ENCODE data around the gene RBPJ. TPM values are rescaled to one million over a fixed set of nuclear protein-coding genes. Genes with fewer than 3 reads are reported as not detected.

The RBPJ gene
- total RNA-seq, 2 donors from 2014 or later = 32.7 to 37.9 TPM

DNA sequence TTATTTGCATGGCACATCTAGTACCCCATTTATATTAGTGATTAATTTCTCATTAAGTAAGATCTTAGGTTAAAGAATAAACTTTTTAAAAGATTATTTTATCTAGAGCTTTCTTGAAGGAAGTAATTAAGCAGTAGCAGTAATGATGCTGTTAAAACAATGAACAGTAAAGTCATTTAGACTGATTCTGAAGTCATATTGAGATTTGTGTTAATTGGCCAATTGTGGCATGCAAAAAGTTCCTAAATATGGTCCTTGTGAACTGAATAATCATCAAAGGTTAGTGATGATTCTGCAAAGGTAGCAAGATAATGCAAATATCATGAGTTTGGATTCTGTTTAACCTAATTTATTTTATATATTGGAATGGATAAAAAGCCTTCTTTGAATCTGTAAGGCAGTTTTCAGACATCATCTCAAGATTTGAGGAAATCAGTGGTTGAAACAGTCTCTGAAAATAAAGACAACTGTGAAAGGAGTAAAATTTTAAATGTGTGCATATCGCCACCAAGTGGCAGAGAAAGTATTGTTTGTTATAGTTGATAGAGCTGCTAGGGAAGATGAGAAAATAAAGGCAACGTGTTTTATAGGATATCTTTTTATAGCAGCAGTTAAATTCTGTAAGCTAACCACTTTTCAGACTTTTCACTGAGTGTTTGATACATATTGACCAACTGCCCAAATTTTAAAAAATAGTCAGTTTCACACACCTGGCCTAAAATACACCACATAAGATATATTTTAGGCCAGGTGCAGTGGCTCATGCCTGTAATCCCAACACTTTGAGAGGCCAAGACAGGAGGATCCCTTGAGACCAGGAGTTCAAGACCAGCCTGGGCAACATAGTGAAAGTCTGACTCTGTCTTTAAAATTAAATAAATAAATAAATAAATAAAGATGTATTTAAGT, 89.8 kb downstream of the RBPJ start:
- peak; percentile 45 for ATAC-seq
- peaks cover 22% of the 10 kb centered on the region for H3K4me1 ChIP-seq
- peak in 2 of 4 donors; percentile 29 to 59 for DNase-seq
- no peak for TF ChIP-seq POLR2A (IDR thresholded peaks at IDR 0.05)
- TF ChIP-seq, protein P1, sequence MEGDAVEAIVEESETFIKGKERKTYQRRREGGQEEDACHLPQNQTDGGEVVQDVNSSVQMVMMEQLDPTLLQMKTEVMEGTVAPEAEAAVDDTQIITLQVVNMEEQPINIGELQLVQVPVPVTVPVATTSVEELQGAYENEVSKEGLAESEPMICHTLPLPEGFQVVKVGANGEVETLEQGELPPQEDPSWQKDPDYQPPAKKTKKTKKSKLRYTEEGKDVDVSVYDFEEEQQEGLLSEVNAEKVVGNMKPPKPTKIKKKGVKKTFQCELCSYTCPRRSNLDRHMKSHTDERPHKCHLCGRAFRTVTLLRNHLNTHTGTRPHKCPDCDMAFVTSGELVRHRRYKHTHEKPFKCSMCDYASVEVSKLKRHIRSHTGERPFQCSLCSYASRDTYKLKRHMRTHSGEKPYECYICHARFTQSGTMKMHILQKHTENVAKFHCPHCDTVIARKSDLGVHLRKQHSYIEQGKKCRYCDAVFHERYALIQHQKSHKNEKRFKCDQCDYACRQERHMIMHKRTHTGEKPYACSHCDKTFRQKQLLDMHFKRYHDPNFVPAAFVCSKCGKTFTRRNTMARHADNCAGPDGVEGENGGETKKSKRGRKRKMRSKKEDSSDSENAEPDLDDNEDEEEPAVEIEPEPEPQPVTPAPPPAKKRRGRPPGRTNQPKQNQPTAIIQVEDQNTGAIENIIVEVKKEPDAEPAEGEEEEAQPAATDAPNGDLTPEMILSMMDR (IDR thresholded peaks at IDR 0.05) = peak; percentile 12 to 76 (median 71)
- no peak overlapping the region for H3K27ac ChIP-seq
- no peak overlapping the region for H3K4me3 ChIP-seq
- peaks cover 0 to 2% of the 10 kb centered on the region in 2 donors for H3K36me3 ChIP-seq (replicated peaks in 1 of 2; ENCODE audit: insufficient read depth in 1 of 2, low read depth in 2 of 2)
- 3% methylated on average over 2 of the region's 2 CpGs for WGBS, 2 donors
- intact Hi-C loops (cut with DNase I) = loop anchor here (10.0 kb wide), 1 partner anchor 416 kb away; no protein-coding TSS in a partner anchor
- H3K9me3 ChIP-seq = peaks cover 0 to 7% (median 0%) of the 10 kb centered on the region in 3 donors
- H3K27me3 ChIP-seq = no peaks in the 10 kb centered on the region

DNA sequence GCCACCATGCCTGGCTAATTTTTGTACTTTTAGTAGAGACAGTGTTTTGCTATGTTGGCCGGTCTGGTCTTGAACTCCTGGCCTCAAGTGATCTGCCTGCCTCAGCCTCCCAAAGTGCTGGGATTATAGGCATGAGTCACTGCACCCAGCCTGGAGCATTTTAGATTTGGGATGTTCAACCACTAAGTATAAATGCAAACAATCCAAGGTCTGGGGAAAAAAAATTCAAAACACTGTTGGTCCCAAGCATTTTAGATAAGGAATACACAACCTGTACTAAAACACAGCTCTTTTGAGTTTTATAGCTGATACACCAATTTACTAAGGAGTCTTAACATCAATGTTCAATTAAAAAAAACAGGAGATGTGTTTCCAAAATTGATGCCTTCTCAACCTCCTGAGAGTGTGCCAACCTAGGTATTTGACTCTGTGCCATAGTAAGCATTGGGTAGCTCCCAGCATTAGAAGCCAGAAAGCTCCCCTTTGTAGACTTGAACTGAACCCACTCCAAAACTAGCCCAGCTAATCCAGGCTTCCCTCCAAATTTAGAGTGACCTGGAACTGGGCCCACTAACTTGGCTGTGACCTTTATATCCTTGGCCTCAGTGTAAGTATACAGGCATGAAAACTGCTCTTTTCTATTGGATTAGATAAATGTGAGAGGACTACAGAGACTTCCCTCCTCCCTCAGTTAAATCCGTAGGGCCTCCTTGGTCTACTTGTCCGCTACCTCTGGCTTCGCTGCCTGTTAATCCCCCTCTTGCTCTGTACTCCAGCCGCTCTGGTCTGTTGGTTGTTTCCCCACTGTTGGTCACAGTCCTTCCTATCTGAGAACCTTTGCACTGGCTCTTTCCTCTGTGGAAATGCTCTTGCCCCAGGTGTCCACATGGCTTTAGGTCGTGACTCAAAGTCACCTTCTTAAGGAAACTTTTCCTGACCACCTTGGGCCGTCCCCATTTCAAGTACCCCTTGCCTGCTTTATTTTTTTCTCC, 91.9 kb downstream of the RBPJ start:
- Histone ChIP-seq H3K27ac (peak overlapping the region in 3 of 4 donors; percentile 11 to 57 (median 43)), H3K4me3 (no peak overlapping the region), H3K9me3 (no peaks in the 10 kb centered on the region), H3K27me3 (no peaks in the 10 kb centered on the region), H3K36me3 (replicated peaks in 1 of 2; ENCODE audit: insufficient read depth in 1 of 2, low read depth in 2 of 2) (peaks cover 0 to 2% of the 10 kb centered on the region in 2 donors), H3K4me1 (peaks cover 22% of the 10 kb centered on the region)
- ATAC-seq (peak; percentile 79), DNase-seq (peak; percentile 68 to 81 (median 80))
- 34 to 44% methylated on average over 7 of the region's 7 CpGs for WGBS, 2 donors
- TF ChIP-seq POLR2A (IDR thresholded peaks at IDR 0.05) = no peak
- TF ChIP-seq, protein P1 (IDR thresholded peaks at IDR 0.05) = no peak
- intact Hi-C loops (cut with DNase I) = loop anchor here (10.0 kb wide), 1 partner anchor 418 kb away; no protein-coding TSS in a partner anchor

DNA sequence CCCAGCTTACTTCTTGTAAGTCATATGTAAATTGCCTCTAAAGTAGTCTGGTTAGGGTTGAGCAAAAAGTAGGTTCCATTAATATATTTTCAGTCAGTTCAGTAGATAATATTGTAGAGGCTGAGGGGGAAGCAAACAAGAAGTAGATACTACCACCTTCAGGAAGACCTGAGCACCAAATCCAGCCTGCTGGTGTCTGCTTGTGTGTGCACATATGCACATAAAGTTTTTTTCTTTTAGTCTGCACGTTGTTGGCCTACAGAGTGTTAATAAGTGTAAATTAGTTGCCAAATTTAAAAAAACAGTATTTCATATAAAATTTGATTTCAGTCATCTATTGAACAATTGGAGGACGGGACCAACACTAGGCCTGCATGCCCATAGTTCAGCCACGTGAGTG, 92.8 kb downstream of the RBPJ start:
- TF ChIP-seq, protein P1 (IDR thresholded peaks at IDR 0.05) = no peak
- no peak for TF ChIP-seq POLR2A (IDR thresholded peaks at IDR 0.05)
- intact Hi-C loops (cut with DNase I) = loop anchor here (10.0 kb wide), 1 partner anchor 419 kb away; no protein-coding TSS in a partner anchor
- peaks cover 22% of the 10 kb centered on the region for H3K4me1 ChIP-seq
- DNase-seq (no peak), ATAC-seq (no peak)
- H3K4me3 ChIP-seq = no peak overlapping the region
- peak overlapping the region in 1 of 4 donors; percentile 57 for H3K27ac ChIP-seq
- H3K36me3 ChIP-seq (replicated peaks in 1 of 2; ENCODE audit: insufficient read depth in 1 of 2, low read depth in 2 of 2) = peaks cover 0 to 2% of the 10 kb centered on the region in 2 donors
- H3K27me3 ChIP-seq = no peaks in the 10 kb centered on the region
- WGBS, 2 donors = 79 to 81% methylated on average over 3 of the region's 3 CpGs
- no peaks in the 10 kb centered on the region for H3K9me3 ChIP-seq

DNA sequence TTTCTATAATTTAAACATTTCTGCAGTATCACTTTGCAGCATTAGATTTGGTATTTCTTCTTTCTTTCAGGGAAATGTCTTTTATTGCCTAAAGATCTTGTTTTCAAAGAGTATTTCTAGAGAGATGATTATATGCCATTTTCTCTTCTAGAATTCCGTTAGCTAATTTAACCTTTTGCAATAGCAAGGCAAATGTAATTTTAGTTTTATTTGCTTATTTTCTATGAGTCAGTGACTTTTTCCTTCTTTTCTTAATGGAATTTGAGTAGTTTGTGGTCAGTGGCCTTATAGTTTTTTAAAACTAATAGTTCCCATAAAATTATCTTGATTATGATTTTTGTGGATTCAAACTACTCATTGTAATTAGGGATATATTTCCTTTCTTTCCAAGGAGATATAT, 97.3 kb downstream of the RBPJ start:
- WGBS, 2 donors = 86 to 91% methylated on average over 1 of the region's 1 CpG
- H3K4me1 ChIP-seq = peaks cover 20% of the 10 kb centered on the region
- no peak overlapping the region for H3K4me3 ChIP-seq
- TF ChIP-seq, protein P1 (IDR thresholded peaks at IDR 0.05) = no peak
- TF ChIP-seq POLR2A (IDR thresholded peaks at IDR 0.05) = no peak
- ATAC-seq (no peak), DNase-seq (no peak)
- H3K27me3 ChIP-seq = no peaks in the 10 kb centered on the region
- H3K9me3 ChIP-seq = no peaks in the 10 kb centered on the region
- H3K27ac ChIP-seq = no peak overlapping the region
- peaks cover 0 to 2% of the 10 kb centered on the region in 2 donors for H3K36me3 ChIP-seq (replicated peaks in 1 of 2; ENCODE audit: insufficient read depth in 1 of 2, low read depth in 2 of 2)
- intact Hi-C loops (cut with DNase I) = loop anchor here (10.0 kb wide), 1 partner anchor 423 kb away; no protein-coding TSS in a partner anchor

Measured in body of pancreas (tissue), 4 donors.